ENCODE results near the gene PRTN3.

GRCh38 chr19:798415-799075 lies 42.3 kb upstream of the PRTN3 start:
- no peak for TF ChIP-seq POLR2A (IDR thresholded peaks at IDR 0.05)
- TF ChIP-seq, protein P1, sequence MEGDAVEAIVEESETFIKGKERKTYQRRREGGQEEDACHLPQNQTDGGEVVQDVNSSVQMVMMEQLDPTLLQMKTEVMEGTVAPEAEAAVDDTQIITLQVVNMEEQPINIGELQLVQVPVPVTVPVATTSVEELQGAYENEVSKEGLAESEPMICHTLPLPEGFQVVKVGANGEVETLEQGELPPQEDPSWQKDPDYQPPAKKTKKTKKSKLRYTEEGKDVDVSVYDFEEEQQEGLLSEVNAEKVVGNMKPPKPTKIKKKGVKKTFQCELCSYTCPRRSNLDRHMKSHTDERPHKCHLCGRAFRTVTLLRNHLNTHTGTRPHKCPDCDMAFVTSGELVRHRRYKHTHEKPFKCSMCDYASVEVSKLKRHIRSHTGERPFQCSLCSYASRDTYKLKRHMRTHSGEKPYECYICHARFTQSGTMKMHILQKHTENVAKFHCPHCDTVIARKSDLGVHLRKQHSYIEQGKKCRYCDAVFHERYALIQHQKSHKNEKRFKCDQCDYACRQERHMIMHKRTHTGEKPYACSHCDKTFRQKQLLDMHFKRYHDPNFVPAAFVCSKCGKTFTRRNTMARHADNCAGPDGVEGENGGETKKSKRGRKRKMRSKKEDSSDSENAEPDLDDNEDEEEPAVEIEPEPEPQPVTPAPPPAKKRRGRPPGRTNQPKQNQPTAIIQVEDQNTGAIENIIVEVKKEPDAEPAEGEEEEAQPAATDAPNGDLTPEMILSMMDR (IDR thresholded peaks at IDR 0.05): no peak
- no peak for TF ChIP-seq EP300 (IDR thresholded peaks at IDR 0.05)

Measured in tibial nerve (tissue), 4 donors.